Stomach smooth muscle (tissue), 2 donors: ENCODE measurements around the gene SCGB1D1.

Experiments used
- H3K27ac ChIP-seq: one replicate; pipeline ENCODE4 v1.7.0; 2013; ENCODE audit warnings: mild to moderate bottlenecking, low read length, inconsistent platforms
- H3K27me3 ChIP-seq, 2 donors: one replicate each; pipeline ENCODE4 v1.7.0; 2013; ENCODE audit warnings: low read length in 2 of 2; ENCODE audit not compliant: insufficient read depth in 2 of 2, control insufficient read depth in 1 of 2
- H3K36me3 ChIP-seq, 2 donors: one replicate each; pipeline ENCODE4 v1.7.0; 2013; ENCODE audit warnings: low read length in 2 of 2; ENCODE audit not compliant: control insufficient read depth in 2 of 2, insufficient read depth in 2 of 2
- H3K4me1 ChIP-seq: one replicate; pipeline ENCODE4 v1.7.0; 2013; ENCODE audit warnings: low read length; ENCODE audit not compliant: control insufficient read depth, insufficient read depth
- H3K4me3 ChIP-seq, 2 donors: one replicate each; pipeline ENCODE4 v1.7.0; 2013; ENCODE audit warnings: low read length in 2 of 2
- H3K9ac ChIP-seq, 2 donors: one replicate each; pipeline ENCODE4 v1.7.0; 2013; ENCODE audit warnings: low read length in 2 of 2, mild to moderate bottlenecking in 1 of 2
- H3K9me3 ChIP-seq, 2 donors: one replicate each; pipeline ENCODE4 v1.7.0; 2013; ENCODE audit warnings: low read length in 2 of 2; ENCODE audit not compliant: control insufficient read depth in 2 of 2
- donor health status: healthy.
- donor health status: Pancreatic carcinoma.

SCGB1D1 gene

DNA sequence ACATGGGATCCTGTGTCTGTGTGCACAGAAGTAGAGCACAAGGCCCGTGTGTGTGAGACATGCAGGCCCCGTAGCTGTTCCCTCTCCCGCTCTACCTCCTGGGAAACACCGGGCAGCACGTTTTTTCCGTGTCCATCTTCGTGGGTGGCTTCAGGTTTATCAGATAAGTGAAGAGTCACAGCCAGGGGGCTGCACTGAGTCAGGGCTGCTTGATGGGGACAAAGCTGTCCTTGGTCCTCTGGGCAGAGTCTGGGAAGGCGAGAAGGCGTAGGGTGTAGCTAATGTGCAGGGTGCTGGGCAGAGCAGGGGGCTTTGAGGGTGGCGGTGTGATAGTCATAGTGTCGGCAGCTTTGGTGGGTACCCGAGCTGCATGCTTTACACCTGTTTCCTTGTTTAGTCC lies 42.5 kb upstream of the SCGB1D1 start:
- H3K9ac ChIP-seq = no peak overlapping the region
- no peaks in the 10 kb centered on the region for H3K27me3 ChIP-seq
- no peak overlapping the region for H3K4me3 ChIP-seq
- H3K36me3 ChIP-seq = peaks cover 24 to 38% of the 10 kb centered on the region in 2 donors
- no peaks in the 10 kb centered on the region for H3K9me3 ChIP-seq
- no peaks in the 10 kb centered on the region for H3K4me1 ChIP-seq
- no peak overlapping the region for H3K27ac ChIP-seq

DNA sequence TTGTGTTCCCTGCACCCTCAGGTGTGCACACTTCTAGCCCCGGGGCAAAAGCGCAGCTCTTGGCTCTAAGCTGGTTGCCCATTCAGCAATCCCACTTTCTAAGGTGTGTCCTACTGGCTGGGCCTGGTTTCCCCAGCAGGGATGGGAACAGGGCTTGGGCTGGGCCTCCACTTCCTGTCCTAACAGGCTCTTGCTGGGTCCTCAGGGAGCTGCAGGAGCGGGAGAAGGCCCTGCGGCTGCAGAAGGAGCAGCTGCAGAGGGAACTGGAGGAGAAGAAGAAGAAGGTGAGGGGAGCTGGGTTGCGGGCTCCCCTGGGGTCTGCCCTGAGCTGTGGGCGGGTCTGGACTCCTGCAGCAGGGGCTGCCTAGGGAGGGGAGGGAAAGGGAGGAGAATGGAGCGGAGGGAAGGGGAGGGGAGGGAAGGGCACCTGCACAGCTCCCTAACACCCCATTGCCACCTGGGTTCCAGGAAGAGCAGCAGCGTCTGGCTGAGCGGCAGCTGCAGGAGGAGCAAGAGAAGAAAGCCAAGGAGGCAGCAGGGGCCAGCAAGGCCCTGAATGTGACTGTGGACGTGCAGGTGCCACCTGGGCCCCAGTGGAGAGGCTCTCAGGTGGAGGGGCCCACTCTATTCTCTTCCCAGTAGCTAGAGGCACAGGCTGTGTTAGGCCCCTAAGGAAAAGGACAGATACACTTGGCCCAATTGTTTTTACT lies 41.6 kb upstream of the SCGB1D1 start:
- Histone ChIP-seq H3K9ac (no peak overlapping the region), H3K27me3 (no peaks in the 10 kb centered on the region), H3K4me1 (no peaks in the 10 kb centered on the region), H3K27ac (no peak overlapping the region), H3K36me3 (peaks cover 31 to 40% of the 10 kb centered on the region in 2 donors), H3K9me3 (no peaks in the 10 kb centered on the region), H3K4me3 (no peak overlapping the region)

DNA sequence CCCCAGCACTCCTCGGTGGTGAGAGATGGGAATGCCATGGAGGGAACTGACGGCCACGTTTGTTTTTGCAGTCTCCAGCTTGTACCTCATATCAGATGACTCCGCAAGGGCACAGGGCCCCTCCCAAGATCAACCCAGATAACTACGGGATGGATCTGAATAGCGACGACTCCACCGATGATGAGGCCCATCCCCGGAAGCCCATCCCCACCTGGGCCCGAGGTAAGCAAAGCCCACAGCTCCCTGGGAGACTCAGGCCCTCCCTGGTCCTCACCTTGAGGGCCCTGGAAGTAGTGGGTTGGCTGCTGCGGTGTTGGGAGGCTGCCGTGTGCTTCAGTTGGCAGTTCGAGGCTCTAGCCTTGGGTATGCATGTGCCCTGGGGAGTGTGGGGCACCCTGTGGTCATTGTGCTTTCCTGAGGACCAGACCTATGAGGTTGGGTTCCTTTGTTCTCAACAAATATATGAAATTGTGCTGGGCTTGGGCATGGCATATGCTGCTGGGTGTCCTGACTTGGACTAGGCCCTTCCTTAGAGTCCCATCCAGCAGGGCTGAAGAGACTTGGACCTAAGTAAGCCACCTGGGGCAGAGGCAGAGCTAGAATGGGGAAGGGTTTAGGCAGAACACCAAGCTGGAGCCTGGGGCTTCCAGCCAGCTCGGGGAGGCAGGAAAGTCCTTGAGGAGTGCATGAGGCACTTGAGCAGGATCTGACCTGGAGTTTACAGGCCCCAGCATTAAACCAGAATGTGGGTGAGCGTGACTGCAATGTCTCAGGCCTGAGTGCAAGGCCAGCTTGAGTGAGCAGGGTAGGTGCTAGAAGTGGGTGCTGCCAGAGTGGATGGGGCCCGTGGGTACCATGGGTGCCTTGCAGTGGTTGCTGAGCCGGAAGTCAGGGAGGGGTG lies 39.8 kb upstream of the SCGB1D1 start:
- Histone ChIP-seq H3K36me3 (peaks cover 31 to 38% of the 10 kb centered on the region in 2 donors), H3K27ac (no peak overlapping the region), H3K27me3 (no peaks in the 10 kb centered on the region)

DNA sequence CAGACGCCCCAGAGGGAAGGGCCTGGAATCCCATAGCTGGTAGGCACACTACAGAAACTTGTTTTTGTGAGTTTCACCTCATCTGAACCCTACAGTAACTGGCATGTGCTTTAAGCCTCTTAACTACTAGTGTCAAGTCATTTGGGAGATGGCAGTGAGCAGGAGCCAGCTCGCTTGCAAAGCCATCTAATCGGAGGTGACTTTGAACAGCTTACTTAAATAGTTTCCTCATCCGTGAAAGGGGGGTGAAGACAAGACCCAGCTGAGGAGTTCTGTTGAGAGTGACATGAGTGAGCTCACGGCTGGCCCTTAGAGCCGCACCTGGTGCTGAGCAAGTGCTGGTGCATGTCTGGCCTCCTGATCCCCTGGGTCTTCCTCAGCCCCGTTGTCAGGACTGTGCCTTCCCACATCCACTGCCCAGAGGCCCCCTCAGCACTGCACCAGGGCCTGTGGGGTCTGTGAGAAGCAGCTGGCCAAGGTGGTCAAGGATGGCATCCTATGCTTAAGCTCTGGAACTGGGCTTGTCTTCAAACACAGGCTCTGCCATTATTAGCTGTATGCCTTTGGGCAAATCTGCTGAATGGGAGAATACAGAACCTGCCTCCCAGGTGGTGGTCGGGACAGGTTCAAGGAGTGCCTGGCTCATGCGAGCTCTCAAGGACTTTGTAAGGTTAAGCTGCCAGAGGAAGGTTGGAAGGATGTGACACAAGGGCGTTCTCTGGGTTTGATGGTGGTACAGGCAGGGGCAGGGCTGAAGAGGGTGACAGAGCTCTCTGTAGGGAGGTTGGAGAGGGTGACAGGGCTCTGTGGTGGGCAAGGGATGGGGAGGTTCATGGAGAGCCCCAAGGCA lies 38.9 kb upstream of the SCGB1D1 start:
- no peak overlapping the region for H3K9ac ChIP-seq
- H3K4me1 ChIP-seq = no peaks in the 10 kb centered on the region
- H3K27me3 ChIP-seq = no peaks in the 10 kb centered on the region
- no peaks in the 10 kb centered on the region for H3K9me3 ChIP-seq
- no peak overlapping the region for H3K27ac ChIP-seq
- H3K36me3 ChIP-seq = peaks cover 26 to 32% of the 10 kb centered on the region in 2 donors
- no peak overlapping the region for H3K4me3 ChIP-seq

More for the DNA sequence above, 39.8 kb upstream of the SCGB1D1 start:
- Histone ChIP-seq H3K9ac (no peak overlapping the region), H3K4me1 (no peaks in the 10 kb centered on the region), H3K4me3 (no peak overlapping the region), H3K9me3 (no peaks in the 10 kb centered on the region)

DNA sequence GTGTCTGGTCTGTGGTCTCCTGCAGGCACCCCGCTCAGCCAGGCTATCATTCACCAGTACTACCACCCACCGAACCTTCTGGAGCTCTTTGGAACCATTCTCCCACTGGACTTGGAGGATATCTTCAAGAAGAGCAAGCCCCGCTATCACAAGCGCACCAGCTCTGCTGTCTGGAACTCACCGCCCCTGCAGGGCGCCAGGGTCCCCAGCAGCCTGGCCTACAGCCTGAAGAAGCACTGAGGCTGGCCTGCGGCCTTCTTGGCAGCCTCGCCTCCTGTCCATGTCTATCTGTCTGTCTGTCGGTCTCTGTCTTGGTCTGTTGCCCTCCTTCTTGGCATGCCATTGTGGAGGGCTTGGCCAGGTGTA lies 38.3 kb upstream of the SCGB1D1 start:
- H3K4me3 ChIP-seq = no peak overlapping the region
- no peaks in the 10 kb centered on the region for H3K27me3 ChIP-seq
- no peak overlapping the region for H3K9ac ChIP-seq
- no peak overlapping the region for H3K27ac ChIP-seq
- no peaks in the 10 kb centered on the region for H3K9me3 ChIP-seq
- H3K4me1 ChIP-seq = no peaks in the 10 kb centered on the region
- peaks cover 23 to 32% of the 10 kb centered on the region in 2 donors for H3K36me3 ChIP-seq

DNA sequence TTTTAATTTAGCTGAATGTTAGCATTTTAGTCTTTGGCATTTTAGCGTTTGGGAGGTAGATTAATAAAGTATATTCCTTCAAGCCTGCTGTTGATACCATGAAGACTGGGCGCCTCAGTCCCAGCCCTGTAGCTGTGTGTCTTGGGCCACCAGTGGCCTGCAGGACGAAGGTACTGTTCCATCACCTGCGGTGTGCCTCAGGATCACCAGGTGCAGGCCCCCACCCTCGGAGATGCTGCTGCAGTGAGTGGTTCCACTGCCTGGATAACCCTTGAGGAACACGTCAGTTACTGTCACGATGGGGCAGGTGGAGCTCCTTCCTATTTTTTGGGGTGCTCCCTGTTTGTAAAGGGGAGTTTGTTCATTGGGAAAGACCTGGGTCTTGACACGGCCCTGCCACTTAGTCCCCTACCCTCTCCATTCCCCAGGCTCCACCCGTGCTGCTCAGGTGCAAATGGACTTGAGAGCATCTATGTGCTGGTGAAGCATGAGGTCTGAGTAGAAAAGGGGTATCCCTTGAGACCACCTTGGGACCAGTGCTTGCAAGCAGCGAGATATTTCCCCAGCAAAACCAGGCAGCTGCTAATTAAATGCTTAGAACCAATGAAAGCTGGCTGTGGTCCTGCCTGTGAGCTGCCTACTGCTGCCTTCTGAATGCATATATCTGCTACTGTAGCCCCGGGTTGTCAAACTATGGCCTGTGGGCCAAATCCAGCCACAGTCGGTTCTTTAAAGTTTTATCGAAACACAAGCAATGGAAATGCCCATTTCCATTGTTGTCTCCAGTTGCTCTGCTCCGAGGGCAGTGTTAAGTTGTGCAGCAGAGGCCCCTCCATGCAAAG lies 37.5 kb upstream of the SCGB1D1 start:
- Histone ChIP-seq H3K27me3 (no peaks in the 10 kb centered on the region), H3K27ac (no peak overlapping the region), H3K4me3 (no peak overlapping the region), H3K36me3 (peaks cover 16 to 26% of the 10 kb centered on the region in 2 donors), H3K4me1 (no peaks in the 10 kb centered on the region), H3K9me3 (no peaks in the 10 kb centered on the region), H3K9ac (no peak overlapping the region)

DNA sequence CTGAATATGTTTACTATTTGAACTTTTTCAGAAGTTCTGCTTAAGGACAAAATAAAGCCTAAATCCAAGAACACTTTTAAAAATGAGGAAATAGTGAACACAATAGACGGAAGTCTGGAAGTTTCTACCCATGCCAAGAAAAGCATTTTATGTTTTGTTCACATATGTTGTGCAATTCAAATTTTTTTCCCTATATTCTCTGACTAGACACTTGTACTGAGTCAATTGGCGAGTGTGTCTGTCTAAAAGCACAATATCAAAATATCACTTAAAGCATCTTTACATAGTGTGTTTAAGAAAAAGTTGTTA lies 37.0 kb upstream of the SCGB1D1 start:
- Histone ChIP-seq H3K9me3 (no peaks in the 10 kb centered on the region), H3K27ac (no peak overlapping the region), H3K9ac (no peak overlapping the region), H3K4me1 (no peaks in the 10 kb centered on the region), H3K4me3 (no peak overlapping the region), H3K27me3 (peaks cover 0 to 2% of the 10 kb centered on the region in 2 donors), H3K36me3 (peaks cover 15 to 23% of the 10 kb centered on the region in 2 donors)

DNA sequence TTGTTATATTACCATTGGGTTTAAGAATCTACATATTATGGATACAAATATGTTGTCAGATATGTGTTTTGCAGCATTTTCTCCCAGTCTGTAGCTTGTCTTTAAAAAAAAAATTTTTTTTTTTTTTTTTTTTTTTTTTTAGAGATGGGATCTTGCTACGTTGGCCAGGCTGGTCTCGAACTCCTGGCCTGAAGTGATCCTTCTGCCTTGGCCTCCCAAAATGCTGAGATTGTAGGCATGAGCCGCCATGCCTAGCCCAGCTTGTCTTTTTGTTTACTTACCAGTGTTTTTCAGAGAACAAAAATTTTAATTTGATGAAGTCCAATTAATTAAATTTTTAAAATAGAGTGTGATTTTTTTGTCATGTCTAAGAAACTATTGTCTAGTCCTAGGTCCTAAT lies 36.4 kb upstream of the SCGB1D1 start:
- Histone ChIP-seq H3K9ac (no peak overlapping the region), H3K4me3 (no peak overlapping the region), H3K9me3 (no peaks in the 10 kb centered on the region), H3K27me3 (peaks cover 0 to 2% of the 10 kb centered on the region in 2 donors), H3K4me1 (no peaks in the 10 kb centered on the region), H3K27ac (no peak overlapping the region), H3K36me3 (peaks cover 15 to 22% of the 10 kb centered on the region in 2 donors)

DNA sequence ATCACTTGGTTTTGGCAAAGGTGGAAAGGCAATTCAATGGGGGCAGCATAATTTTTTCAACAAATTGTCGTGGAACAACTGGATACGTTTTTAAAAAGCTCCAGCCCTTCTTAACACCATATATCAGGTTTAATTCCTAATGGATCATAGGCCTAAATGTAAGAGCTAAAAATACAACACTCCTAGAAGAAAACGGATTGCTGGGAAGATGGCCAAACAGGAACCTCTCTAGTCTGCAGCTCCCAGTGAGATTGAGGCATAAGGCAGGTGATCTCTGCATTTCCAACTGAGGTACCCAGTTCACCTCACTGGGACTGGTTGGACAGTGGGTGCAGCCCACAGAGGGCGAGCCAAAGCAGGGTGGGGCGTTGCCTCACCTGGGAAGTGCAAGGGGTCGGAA lies 32.4 kb upstream of the SCGB1D1 start:
- no peak overlapping the region for H3K27ac ChIP-seq
- no peaks in the 10 kb centered on the region for H3K4me1 ChIP-seq
- H3K36me3 ChIP-seq = peaks cover 2 to 6% of the 10 kb centered on the region in 2 donors
- no peak overlapping the region for H3K4me3 ChIP-seq
- no peaks in the 10 kb centered on the region for H3K9me3 ChIP-seq
- peaks cover 0 to 2% of the 10 kb centered on the region in 2 donors for H3K27me3 ChIP-seq
- no peak overlapping the region for H3K9ac ChIP-seq

DNA sequence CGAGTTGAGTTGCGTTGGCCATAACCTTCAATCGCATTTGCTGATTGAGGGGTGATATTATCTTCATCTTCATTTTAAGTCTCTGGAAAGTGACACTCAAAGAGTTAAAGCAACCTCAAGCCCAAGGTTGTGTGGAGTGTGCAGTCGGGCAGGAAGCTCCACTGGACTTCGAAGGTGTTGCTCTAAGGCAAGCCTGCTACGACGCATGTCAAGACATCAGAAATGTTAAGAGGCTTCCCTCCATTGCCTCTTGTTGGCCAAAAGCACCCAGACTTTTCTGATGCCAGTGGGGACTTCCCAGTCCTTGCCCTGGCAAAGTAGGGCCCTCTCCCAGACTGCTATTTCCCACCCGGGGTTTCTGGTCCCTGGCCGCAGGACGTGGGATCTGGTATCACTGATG lies 23.6 kb upstream of the SCGB1D1 start:
- H3K9ac ChIP-seq = no peak overlapping the region
- H3K9me3 ChIP-seq = no peaks in the 10 kb centered on the region
- H3K27ac ChIP-seq = no peak overlapping the region
- no peaks in the 10 kb centered on the region for H3K36me3 ChIP-seq
- peaks cover 6 to 8% of the 10 kb centered on the region in 2 donors for H3K27me3 ChIP-seq
- no peak overlapping the region for H3K4me3 ChIP-seq
- H3K4me1 ChIP-seq = no peaks in the 10 kb centered on the region
